ENCODE results near the gene FILIP1L. TPM values are rescaled to one million over a fixed set of nuclear protein-coding genes. Genes with fewer than 3 reads are reported as not detected.
A peak's percentile ranks its signal among the peaks of the same experiment; 100 is the strongest.

FILIP1L gene
- total RNA-seq = 100 to 1,000 TPM; 270 to 279 TPM

- Histone ChIP-seq H3K4me1 (ENCODE audit: control insufficient read depth in 1 of 2, low read depth in 2 of 2) (peaks cover 7 to 20% of the 10 kb centered on the region in 2 donors), H3K27ac (no peak within 1 kb of the TSS), H3K36me3 (no peaks in the 10 kb centered on the region), H3K9me3 (no peaks in the 10 kb centered on the region), H3K4me3 (no peak within 1 kb of the TSS), H3K27me3 (replicated peaks; ENCODE audit: insufficient read depth) (no peaks in the 10 kb centered on the region)
- ATAC-seq (ENCODE audit: insufficient number of reproducible peaks, low FRiP score, low read depth) = no peak
- no peak for DNase-seq (ENCODE audit: low spot score)
- no peak for TF ChIP-seq CTCF (IDR thresholded peaks at IDR 0.05)
Measured at GRCh38 chr3:100114413-100115030, at the start of gene FILIP1L. TSS of gene FILIP1L (minus strand) at chr3:100114501.

DNA sequence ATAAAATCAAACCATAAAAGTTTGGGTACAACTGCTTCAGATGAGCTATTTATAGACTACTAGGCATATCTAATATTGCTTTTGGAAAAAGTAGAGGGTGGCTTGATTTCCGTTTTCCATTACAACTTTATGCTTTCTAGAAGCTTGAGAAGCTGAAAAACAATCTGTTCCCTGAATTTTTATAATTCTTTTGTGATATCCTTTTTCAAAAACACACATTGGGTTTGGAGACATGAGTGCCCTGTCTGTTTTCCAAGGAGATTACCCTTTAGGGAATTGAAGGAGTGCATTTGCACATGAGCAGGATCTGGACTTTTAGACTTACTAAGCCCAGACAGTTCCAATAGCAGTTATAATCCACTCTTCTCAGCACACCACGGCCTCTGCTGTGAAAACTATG, 49.5 kb upstream of the FILIP1L start:
- no peak for DNase-seq (ENCODE audit: low spot score)
- peak overlapping the region; percentile 91 to 96 for H3K27ac ChIP-seq
- peak; percentile 62 for ATAC-seq (ENCODE audit: insufficient number of reproducible peaks, low FRiP score, low read depth)

GRCh38 chr3:100160521-100160920, 46.2 kb upstream of the FILIP1L start:
- Histone ChIP-seq H3K4me3 (no peak overlapping the region), H3K27me3 (replicated peaks; ENCODE audit: insufficient read depth) (no peaks in the 10 kb centered on the region), H3K36me3 (no peaks in the 10 kb centered on the region), H3K9me3 (peaks cover under 1% of the 10 kb centered on the region), H3K27ac (peak overlapping the region; percentile 91 to 96), H3K4me1 (ENCODE audit: control insufficient read depth in 1 of 2, low read depth in 2 of 2) (peaks cover 44 to 75% of the 10 kb centered on the region in 2 donors)
- DNase-seq (ENCODE audit: low spot score) (no peak), ATAC-seq (ENCODE audit: insufficient number of reproducible peaks, low FRiP score, low read depth) (no peak)
- TF ChIP-seq CTCF (IDR thresholded peaks at IDR 0.05) = no peak

More for the DNA sequence above, 49.5 kb upstream of the FILIP1L start:
- Histone ChIP-seq H3K9me3 (no peaks in the 10 kb centered on the region), H3K4me3 (no peak overlapping the region), H3K36me3 (no peaks in the 10 kb centered on the region), H3K27me3 (replicated peaks; ENCODE audit: insufficient read depth) (no peaks in the 10 kb centered on the region), H3K4me1 (ENCODE audit: control insufficient read depth in 1 of 2, low read depth in 2 of 2) (peaks cover 37 to 80% of the 10 kb centered on the region in 2 donors)
- TF ChIP-seq CTCF (IDR thresholded peaks at IDR 0.05) = no peak

GRCh38 chr3:100159331-100160153, 45.2 kb upstream of the FILIP1L start:
- H3K9me3 ChIP-seq = peaks cover 5% of the 10 kb centered on the region
- H3K4me3 ChIP-seq = no peak overlapping the region
- DNase-seq (ENCODE audit: low spot score) (no peak), ATAC-seq (ENCODE audit: insufficient number of reproducible peaks, low FRiP score, low read depth) (no peak)
- peaks cover 39 to 69% of the 10 kb centered on the region in 2 donors for H3K4me1 ChIP-seq (ENCODE audit: control insufficient read depth in 1 of 2, low read depth in 2 of 2)
- TF ChIP-seq CTCF (IDR thresholded peaks at IDR 0.05) = no peak
- peak overlapping the region; percentile 91 to 96 for H3K27ac ChIP-seq
- no peaks in the 10 kb centered on the region for H3K27me3 ChIP-seq (replicated peaks; ENCODE audit: insufficient read depth)
- no peaks in the 10 kb centered on the region for H3K36me3 ChIP-seq

GRCh38 chr3:100158918-100159330, 44.6 kb upstream of the FILIP1L start:
- no peak for TF ChIP-seq CTCF (IDR thresholded peaks at IDR 0.05)
- ATAC-seq (ENCODE audit: insufficient number of reproducible peaks, low FRiP score, low read depth) (no peak), DNase-seq (ENCODE audit: low spot score) (no peak)
- Histone ChIP-seq H3K27me3 (replicated peaks; ENCODE audit: insufficient read depth) (no peaks in the 10 kb centered on the region), H3K27ac (peak overlapping the region; percentile 91 to 96), H3K4me3 (no peak overlapping the region), H3K36me3 (no peaks in the 10 kb centered on the region), H3K4me1 (ENCODE audit: control insufficient read depth in 1 of 2, low read depth in 2 of 2) (peaks cover 34 to 64% of the 10 kb centered on the region in 2 donors), H3K9me3 (peaks cover 5% of the 10 kb centered on the region)
